GM18861 (cell line): ENCODE data around the gene SLC1A6.
"Not testable (repeated sequence)": the region's sequence is repeated elsewhere in the genome, so short reads cannot be mapped to it uniquely, and the experiment has no call there.

Experiments used
- ATAC-seq: cut with Tn5 transposase; IDR thresholded peaks from one replicate; pipeline ENCODE4 v1.9.1; 2021; ENCODE audit not compliant: unreplicated experiment

The SLC1A6 gene

DNA sequence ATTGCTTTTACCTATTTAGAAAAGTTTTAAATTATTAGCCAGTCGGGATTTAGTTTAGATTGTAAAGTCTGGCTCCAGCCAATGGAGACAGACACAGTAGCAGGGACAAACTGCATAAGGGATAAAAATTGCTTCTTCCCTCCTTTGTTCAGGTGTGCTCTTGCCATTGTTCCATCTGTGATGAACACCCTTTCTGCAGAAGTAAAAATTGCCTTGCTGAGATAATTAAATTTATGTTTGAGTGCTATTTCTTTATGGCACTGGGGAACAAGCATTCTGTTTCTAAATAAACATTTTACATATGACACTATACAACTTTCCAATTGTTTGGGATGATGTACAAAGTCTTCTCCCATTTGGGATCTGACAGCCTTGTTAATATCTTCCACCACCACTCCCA, 20.4 kb downstream of the SLC1A6 start:
- no peak for ATAC-seq

- ATAC-seq, result no peak
These were observed 22.2 kb downstream of the SLC1A6 start for GRCh38 chr19:14957464-14957863.

GRCh38 chr19:14954071-14954655, 25.5 kb downstream of the SLC1A6 start:
- no peak for ATAC-seq

DNA sequence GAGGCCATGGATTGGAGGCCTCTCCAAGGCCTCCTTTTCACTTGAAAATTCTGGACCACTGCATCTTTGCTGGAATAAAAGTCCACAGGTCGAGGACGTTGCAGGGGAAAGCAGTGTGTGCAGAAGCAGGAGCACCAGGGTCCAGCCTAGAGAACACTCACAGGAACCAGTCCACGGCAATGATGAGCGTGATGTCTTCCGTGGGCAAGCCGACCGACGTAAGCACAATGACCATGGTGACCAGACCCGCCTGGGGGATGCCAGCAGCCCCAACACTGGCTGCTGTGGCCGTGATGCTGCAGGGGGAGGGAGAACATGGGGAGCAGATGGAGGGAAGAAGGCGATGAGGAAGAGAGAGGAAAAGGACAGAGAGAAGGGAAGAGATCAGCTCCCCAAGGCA, 26.9 kb downstream of the SLC1A6 start:
- no peak for ATAC-seq

DNA sequence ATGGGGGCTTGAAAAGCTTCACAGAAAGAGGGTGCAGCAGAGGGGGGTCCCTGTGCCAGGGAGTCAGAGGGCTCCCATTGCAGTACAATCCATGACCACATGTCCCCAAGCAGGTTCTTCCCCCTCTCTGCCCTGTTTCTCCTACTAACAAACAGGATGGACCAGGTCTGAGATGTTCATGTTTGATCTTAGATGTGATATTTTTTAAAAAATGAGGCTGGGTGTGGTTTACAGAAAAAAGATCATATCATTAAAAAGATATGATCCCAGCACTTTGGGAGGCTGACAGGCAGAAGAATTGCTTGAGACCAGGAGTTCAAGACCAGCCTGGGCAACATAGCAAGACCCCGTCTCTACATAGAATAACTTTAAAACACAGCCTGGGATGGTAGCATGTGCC, 29.2 kb downstream of the SLC1A6 start:
- ATAC-seq, result no peak

- ATAC-seq, result no peak
These were observed 29.8 kb downstream of the SLC1A6 start for GRCh38 chr19:14949876-14950275.

- ATAC-seq, result not testable (repeated sequence)
These were observed 30.3 kb downstream of the SLC1A6 start for GRCh38 chr19:14949413-14949812.

- no peak for ATAC-seq
These were observed 35.2 kb downstream of the SLC1A6 start for GRCh38 chr19:14944456-14944855.

GRCh38 chr19:14943601-14944000, 36.1 kb downstream of the SLC1A6 start:
- no peak for ATAC-seq

GRCh38 chr19:14941189-14941588, 38.5 kb downstream of the SLC1A6 start, which contains the start of gene OR7C2:
Gene OR7C2 (plus strand): TSS chr19:14941489. CDS start chr19:14941489, 0 bp downstream.
- no peak for ATAC-seq

DNA sequence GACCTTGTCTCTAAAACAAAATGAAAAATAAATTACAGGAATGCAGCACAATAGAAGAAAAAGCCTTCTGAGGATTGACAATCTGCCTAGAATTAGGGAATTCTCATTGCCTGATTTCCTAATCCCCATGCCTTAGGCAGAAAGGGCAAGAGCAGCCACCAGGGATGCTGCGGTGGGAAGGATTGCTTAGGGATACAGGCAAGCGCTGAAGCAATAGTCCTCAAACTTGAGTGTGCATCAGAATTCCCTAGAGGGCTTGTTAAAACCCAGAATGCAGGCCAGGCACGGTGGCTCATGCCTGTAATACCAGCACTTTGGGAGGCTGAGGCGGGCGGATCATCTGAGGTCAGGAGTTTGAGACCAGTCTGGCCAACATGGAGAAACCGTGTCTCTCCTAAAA, 39.4 kb downstream of the SLC1A6 start:
- ATAC-seq, result no peak

GRCh38 chr19:14933506-14933905, 46.2 kb downstream of the SLC1A6 start:
- no peak for ATAC-seq

- no peak for ATAC-seq
These were observed 62.8 kb downstream of the SLC1A6 start for GRCh38 chr19:14916848-14917247.

- ATAC-seq, result no peak
These were observed 64.5 kb downstream of the SLC1A6 start for GRCh38 chr19:14915116-14915515.

GRCh38 chr19:14906711-14907110, 73.0 kb downstream of the SLC1A6 start:
- no peak for ATAC-seq

- no peak for ATAC-seq
These were observed 77.9 kb downstream of the SLC1A6 start for GRCh38 chr19:14901675-14902260.
